AG09319 (cell line): ENCODE data around the gene KPNA1.
"Not testable (repeated sequence)": the region's sequence is repeated elsewhere in the genome, so short reads cannot be mapped to it uniquely, and the experiment has no call there.

Experiments
- DNase-seq: peaks from one replicate; pipeline ENCODE4 v3.0.0-alpha.2; 2010; ENCODE audit warnings: low read depth; ENCODE audit errors: extremely low read depth
- CTCF ChIP-seq: IDR thresholded peaks from 2 replicates; pipeline ENCODE4 v1.5.1; 2011; ENCODE audit warnings: low read depth, mild to moderate bottlenecking, inconsistent platforms, low read length, moderate library complexity

Gene KPNA1

GRCh38 chr3:122510878-122511535, 3.7 kb downstream of the KPNA1 start:
- no peak for TF ChIP-seq CTCF
- DNase-seq: no peak

GRCh38 chr3:122508944-122509343, 5.8 kb downstream of the KPNA1 start:
- not testable (repeated sequence) for DNase-seq

- no peak for TF ChIP-seq CTCF
- DNase-seq: no peak
Observed at GRCh38 chr3:122508135-122508914, 6.4 kb downstream of the KPNA1 start.

- DNase-seq: no peak
- no peak for TF ChIP-seq CTCF
Observed at GRCh38 chr3:122506450-122506849, 8.3 kb downstream of the KPNA1 start.

- DNase-seq: no peak
- no peak for TF ChIP-seq CTCF
Observed at GRCh38 chr3:122505676-122506075, 9.1 kb downstream of the KPNA1 start.

GRCh38 chr3:122502941-122503340, 11.8 kb downstream of the KPNA1 start:
- no peak for DNase-seq
- TF ChIP-seq CTCF: no peak

GRCh38 chr3:122502139-122502538, 12.6 kb downstream of the KPNA1 start:
- DNase-seq: no peak
- TF ChIP-seq CTCF: no peak

- DNase-seq: not testable (repeated sequence)
Observed at GRCh38 chr3:122500964-122501363, 13.8 kb downstream of the KPNA1 start.
